Upper lobe of right lung (tissue), 1 donor: ENCODE results near the gene CTSE. TPM values are rescaled to one million over a fixed set of nuclear protein-coding genes. Genes with fewer than 3 reads are reported as not detected.

Source experiments
- ATAC-seq: fragments of 200-7000 bp; cut with Tn5 transposase; one replicate; pipeline ENCODE4 v1.9.1; 2020; ENCODE audit warnings: mild to moderate bottlenecking, moderate library complexity
- DNase-seq: peaks from one replicate; pipeline ENCODE4 v3.0.0-alpha.2; 2020
- H3K27ac ChIP-seq: fragments of 200-600 bp; one replicate; pipeline ENCODE4 v1.8.0; 2022
- H3K27me3 ChIP-seq: fragments of 200-600 bp; one replicate; pipeline ENCODE4 v1.8.0; 2022; ENCODE audit warnings: mild to moderate bottlenecking
- H3K36me3 ChIP-seq: fragments of 200-600 bp; one replicate; pipeline ENCODE4 v1.8.0; 2022
- H3K4me1 ChIP-seq: fragments of 200-600 bp; one replicate; pipeline ENCODE4 v1.8.0; 2022
- H3K4me3 ChIP-seq: fragments of 200-600 bp; one replicate; pipeline ENCODE4 v1.8.0; 2022; ENCODE audit warnings: mild to moderate bottlenecking
- H3K9me3 ChIP-seq: fragments of 200-600 bp; one replicate; pipeline ENCODE4 v1.8.0; 2022
- intact Hi-C: fragments of 100-400 bp; cut with DNase I; formaldehyde crosslinking; loops from one replicate; pipeline ENCODE4 v1.11.0; 2022
- total RNA-seq: library from RNA; stranded (reverse); fragmentation: NEBNext Ultra II Directional; extraction: Animal tissue kit (Norgen Biotek cat#: 25700); gene quantifications from one replicate; pipeline ENCODE4 v1.2.1, GENCODE V29; 2021
- TF ChIP-seq, protein P1 (sequence below): fragments of 200-600 bp; IDR thresholded peaks from one replicate; pipeline ENCODE4 v1.8.0; 2022; ENCODE audit warnings: antibody characterized with exemption
- donor health status: DM: no; HTN: yes; CAD: no; lungs with severe emphysema.

CTSE gene
- total RNA-seq, 1 donor from 2014 or later: 85.8 TPM

DNA sequence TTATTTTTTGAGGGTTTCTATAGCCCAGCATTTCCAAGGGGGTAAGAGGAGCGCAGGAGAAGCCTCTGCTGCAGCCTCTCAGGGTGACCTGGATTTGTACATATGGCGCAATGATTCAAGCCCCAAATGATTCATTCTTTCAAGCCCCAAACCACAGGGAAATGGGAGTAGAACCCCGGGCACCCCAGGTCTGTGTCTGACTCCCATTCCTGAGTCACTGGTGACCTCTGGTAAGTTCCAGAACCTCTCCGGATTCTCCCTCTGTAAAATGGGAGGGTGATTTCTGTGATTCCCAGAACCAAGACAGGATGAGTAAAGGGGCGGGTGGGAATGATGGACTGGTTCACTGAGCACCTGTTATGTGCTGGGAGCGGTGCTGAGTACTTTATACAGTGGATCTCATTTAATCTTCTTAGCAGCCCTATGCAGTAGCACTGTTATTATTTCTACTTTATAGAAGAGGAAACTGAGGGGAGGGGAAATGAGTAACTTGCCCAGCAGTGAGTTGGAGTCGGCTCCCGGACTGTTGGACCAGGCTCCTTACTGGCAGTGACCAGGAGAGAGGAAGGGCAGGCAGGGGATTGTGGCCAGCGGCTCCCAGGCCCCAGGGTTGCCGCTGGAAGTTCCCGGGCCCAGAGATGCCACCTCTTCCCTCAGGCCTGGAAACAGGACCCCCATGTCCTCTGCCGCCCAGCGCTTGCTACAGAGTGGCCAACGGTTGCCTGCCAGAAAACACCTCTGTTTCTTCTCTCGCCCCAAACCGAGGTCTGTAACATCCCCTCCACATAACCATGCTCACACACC lies 60.1 kb downstream of the CTSE start:
- ATAC-seq (no peak), DNase-seq (peak; percentile 34)
- intact Hi-C loops: no loop called here
- H3K4me1 ChIP-seq: peaks cover 20% of the 10 kb centered on the region
- TF ChIP-seq, protein P1, sequence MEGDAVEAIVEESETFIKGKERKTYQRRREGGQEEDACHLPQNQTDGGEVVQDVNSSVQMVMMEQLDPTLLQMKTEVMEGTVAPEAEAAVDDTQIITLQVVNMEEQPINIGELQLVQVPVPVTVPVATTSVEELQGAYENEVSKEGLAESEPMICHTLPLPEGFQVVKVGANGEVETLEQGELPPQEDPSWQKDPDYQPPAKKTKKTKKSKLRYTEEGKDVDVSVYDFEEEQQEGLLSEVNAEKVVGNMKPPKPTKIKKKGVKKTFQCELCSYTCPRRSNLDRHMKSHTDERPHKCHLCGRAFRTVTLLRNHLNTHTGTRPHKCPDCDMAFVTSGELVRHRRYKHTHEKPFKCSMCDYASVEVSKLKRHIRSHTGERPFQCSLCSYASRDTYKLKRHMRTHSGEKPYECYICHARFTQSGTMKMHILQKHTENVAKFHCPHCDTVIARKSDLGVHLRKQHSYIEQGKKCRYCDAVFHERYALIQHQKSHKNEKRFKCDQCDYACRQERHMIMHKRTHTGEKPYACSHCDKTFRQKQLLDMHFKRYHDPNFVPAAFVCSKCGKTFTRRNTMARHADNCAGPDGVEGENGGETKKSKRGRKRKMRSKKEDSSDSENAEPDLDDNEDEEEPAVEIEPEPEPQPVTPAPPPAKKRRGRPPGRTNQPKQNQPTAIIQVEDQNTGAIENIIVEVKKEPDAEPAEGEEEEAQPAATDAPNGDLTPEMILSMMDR: no peak
- H3K36me3 ChIP-seq: no peaks in the 10 kb centered on the region
- no peaks in the 10 kb centered on the region for H3K27me3 ChIP-seq
- no peak overlapping the region for H3K27ac ChIP-seq
- H3K4me3 ChIP-seq: no peak overlapping the region
- no peaks in the 10 kb centered on the region for H3K9me3 ChIP-seq

DNA sequence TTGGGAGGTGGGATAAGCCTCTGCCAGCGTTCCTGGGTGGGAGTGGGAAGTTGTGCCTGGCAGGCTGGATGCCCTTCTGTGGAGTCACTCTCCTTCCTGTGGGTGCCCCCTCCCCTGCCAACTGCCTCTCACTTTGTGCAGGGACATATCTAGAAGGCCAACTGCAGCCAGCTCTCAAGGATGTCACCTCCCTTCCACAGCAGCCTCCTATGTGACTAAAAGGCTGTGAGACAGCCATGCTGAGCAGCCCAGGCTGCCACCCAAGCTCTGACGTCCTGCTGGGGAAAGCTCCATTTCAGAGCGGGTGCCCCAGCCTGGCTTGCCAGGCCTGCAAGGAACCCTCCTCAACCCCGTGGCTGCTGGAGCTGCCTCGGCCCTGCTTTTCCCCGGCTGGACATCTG lies 60.9 kb downstream of the CTSE start:
- TF ChIP-seq, protein P1: no peak
- peak; percentile 46 for DNase-seq
- no peak for ATAC-seq
- Histone ChIP-seq H3K27me3 (no peaks in the 10 kb centered on the region), H3K4me3 (no peak overlapping the region), H3K36me3 (no peaks in the 10 kb centered on the region), H3K9me3 (no peaks in the 10 kb centered on the region), H3K4me1 (peaks cover 20% of the 10 kb centered on the region), H3K27ac (peak overlapping the region; percentile 6)
- intact Hi-C loops: no loop called here

DNA sequence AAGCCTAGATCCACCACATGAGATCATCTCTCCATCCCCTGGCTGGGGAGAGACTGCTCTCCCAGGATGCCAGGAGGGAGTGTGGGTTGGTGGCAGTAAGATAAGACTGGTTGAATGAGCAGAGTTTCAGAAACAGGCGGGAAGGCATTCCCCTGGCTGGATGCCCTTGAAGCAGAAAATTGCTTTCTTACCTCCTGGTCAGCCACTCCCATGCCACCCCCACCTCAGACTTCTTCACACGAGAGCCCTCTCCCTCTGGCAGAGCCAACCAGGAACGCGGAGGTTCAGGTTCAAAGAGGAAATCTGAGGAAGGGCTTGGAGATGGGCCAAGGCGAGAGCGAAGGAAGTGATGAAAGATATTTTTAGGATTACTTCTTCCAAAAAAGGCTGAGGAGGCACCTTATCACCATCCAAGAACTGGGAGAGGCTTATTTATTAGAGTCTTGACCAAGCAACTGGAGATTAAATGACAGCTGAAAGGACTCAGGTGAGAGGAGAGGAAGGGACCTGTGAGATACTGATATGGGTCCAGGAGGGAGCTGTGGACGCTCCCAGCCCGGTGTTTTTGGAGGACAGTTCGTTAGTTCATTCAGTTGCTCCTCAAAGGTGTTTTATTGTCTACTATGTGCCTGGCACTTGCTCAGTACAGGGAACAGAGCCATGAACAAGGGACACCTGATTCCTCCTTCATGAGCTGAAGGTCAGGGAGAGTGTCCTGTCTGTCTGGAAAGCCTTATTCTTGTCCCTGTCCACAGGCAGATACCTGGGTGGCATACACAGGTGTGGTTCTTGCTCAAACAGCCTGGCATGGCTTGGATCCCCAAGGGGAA lies 61.5 kb downstream of the CTSE start:
- Histone ChIP-seq H3K4me3 (no peak overlapping the region), H3K27me3 (no peaks in the 10 kb centered on the region), H3K36me3 (no peaks in the 10 kb centered on the region), H3K9me3 (no peaks in the 10 kb centered on the region), H3K4me1 (peaks cover 20% of the 10 kb centered on the region), H3K27ac (peak overlapping the region; percentile 6)
- intact Hi-C loops: no loop called here
- TF ChIP-seq, protein P1: no peak
- DNase-seq (peak; percentile 88), ATAC-seq (peak; percentile 83)

DNA sequence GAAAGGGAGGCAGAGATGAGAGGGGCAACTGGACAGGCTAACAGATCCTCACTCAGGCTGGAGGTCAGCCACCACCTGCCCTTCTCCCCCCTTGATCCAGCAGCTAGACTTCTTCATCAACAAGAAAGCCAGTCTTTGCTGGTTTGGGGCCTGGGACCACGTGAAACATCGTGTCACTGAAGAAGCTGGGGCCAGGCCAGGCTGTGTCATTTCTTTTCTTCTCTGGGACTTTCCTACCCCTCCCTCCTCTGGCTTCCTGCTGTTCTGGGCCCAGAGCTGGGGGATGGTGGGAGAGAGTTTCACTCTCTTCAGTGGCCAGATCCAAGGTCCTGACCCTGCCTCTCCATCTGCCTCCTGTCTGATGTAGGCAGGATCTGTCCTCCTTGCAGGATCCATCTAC lies 62.3 kb downstream of the CTSE start:
- no peaks in the 10 kb centered on the region for H3K36me3 ChIP-seq
- H3K27ac ChIP-seq: no peak overlapping the region
- intact Hi-C loops: no loop called here
- no peaks in the 10 kb centered on the region for H3K27me3 ChIP-seq
- peak; percentile 19 for ATAC-seq
- TF ChIP-seq, protein P1: no peak
- no peaks in the 10 kb centered on the region for H3K9me3 ChIP-seq
- no peak overlapping the region for H3K4me3 ChIP-seq
- H3K4me1 ChIP-seq: peaks cover 20% of the 10 kb centered on the region
- peak; percentile 59 for DNase-seq

- Histone ChIP-seq H3K4me3 (no peak overlapping the region), H3K36me3 (no peaks in the 10 kb centered on the region), H3K4me1 (peaks cover 20% of the 10 kb centered on the region), H3K27me3 (no peaks in the 10 kb centered on the region), H3K9me3 (no peaks in the 10 kb centered on the region), H3K27ac (no peak overlapping the region)
- ATAC-seq: no peak
- intact Hi-C loops: no loop called here
- TF ChIP-seq, protein P1: no peak
- DNase-seq: peak; percentile 12
These were observed 63.9 kb downstream of the CTSE start for GRCh38 chr1:205959789-205960188.

Other genes with a start within 250 kb of the CTSE start
- 24.7 TPM for gene RAB29, start 248.4 kb downstream of the CTSE start, total RNA-seq
- gene SLC41A1, start 210.7 kb downstream of the CTSE start, total RNA-seq: 35.8 TPM
- gene PM20D1, start 173.8 kb downstream of the CTSE start, total RNA-seq: 0.72 TPM
- 21.7 TPM for gene SLC26A9, start 80.4 kb downstream of the CTSE start, total RNA-seq
- 7.0 TPM for gene RAB7B, start 20.5 kb downstream of the CTSE start, total RNA-seq
- gene RHEX, start 29.3 kb upstream of the CTSE start, total RNA-seq: 17.3 TPM
- not detected for gene AVPR1B, start 93.5 kb upstream of the CTSE start, total RNA-seq
- 4.4 TPM for gene FAM72A, start 178.9 kb upstream of the CTSE start, total RNA-seq
- 77.1 TPM for gene SRGAP2, start 179.6 kb upstream of the CTSE start, total RNA-seq